Epithelial cell of proximal tubule (primary cell): ENCODE data around the gene MFAP3. TPM values are rescaled to one million over a fixed set of nuclear protein-coding genes. Genes with fewer than 3 reads are reported as not detected.

Experiments
- DNase-seq: peaks from one replicate; pipeline ENCODE4 v3.0.0-alpha.2; 2011; ENCODE audit warnings: low read depth
- H3K4me3 ChIP-seq: 2 replicates; pipeline ENCODE4 v1.5.1; 2011; ENCODE audit warnings: low read depth, mild to moderate bottlenecking, low read length
- CTCF ChIP-seq: conservative IDR thresholded peaks from 2 replicates; pipeline ENCODE4 v1.5.1; 2012; ENCODE audit warnings: low read depth, mild to moderate bottlenecking, low read length
- total RNA-seq: library from RNA; depleted of rRNA; stranded (reverse); fragments of >200 nt; gene quantifications from 2 replicates; pipeline ENCODE4 v1.2.3, GENCODE V29; 2015

MFAP3 gene
- total RNA-seq, 1 donor from 2014 or later: 13.9 TPM

GRCh38 chr5:154047324-154047723 lies 8.6 kb downstream of the MFAP3 start:
- H3K4me3 ChIP-seq: no peak overlapping the region
- no peak for DNase-seq
- no peak for TF ChIP-seq CTCF

- H3K4me3 ChIP-seq: no peak overlapping the region
- DNase-seq: no peak
- no peak for TF ChIP-seq CTCF
Observed at GRCh38 chr5:154049636-154050035, 10.9 kb downstream of the MFAP3 start.

- DNase-seq: no peak
- no peak for TF ChIP-seq CTCF
- no peak overlapping the region for H3K4me3 ChIP-seq
Observed at GRCh38 chr5:154053468-154053867, 14.7 kb downstream of the MFAP3 start.

- H3K4me3 ChIP-seq: no peak overlapping the region
Observed at GRCh38 chr5:154055201-154055600, 16.4 kb downstream of the MFAP3 start.

GRCh38 chr5:154058055-154059038 lies 19.6 kb downstream of the MFAP3 start:
- no peak overlapping the region for H3K4me3 ChIP-seq
- TF ChIP-seq CTCF: no peak
- no peak for DNase-seq

More at GRCh38 chr5:154055201-154055600, 16.4 kb downstream of the MFAP3 start:
- no peak for TF ChIP-seq CTCF
- no peak for DNase-seq

GRCh38 chr5:154059039-154059430 lies 20.3 kb downstream of the MFAP3 start:
- no peak for DNase-seq
- H3K4me3 ChIP-seq: no peak overlapping the region
- no peak for TF ChIP-seq CTCF
